ENCODE measurements around the gene ANKIB1.
"Not testable (repeated sequence)": the region's sequence is repeated elsewhere in the genome, so short reads cannot be mapped to it uniquely, and the experiment has no call there.

Gene ANKIB1

GRCh38 chr7:92400013-92400412, 154.2 kb downstream of the ANKIB1 start:
- in situ Hi-C loops (cut with MboI; ENCODE audit: low sequenced_read_pairs), result no loop called here

- in situ Hi-C loops (cut with MboI; ENCODE audit: low sequenced_read_pairs), result no loop called here
Measured at GRCh38 chr7:92402920-92403759, 157.4 kb downstream of the ANKIB1 start.

DNA sequence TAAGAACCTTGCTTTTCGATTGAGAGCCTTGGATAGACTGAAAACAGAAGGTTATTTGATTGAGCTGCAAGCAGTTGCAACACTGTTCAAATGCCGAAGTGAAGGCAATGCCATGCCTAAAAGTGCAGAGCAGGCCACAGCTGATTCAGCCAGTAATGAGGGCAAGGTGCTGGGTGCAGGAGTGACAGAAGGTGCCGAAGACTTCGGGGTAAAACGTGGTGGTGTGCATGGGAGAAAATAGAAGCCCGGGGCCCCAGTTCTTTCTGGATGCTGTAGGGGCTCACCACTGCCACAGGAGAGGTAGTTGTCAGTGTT, 157.9 kb downstream of the ANKIB1 start:
- in situ Hi-C loops (cut with MboI; ENCODE audit: low sequenced_read_pairs), result no loop called here

DNA sequence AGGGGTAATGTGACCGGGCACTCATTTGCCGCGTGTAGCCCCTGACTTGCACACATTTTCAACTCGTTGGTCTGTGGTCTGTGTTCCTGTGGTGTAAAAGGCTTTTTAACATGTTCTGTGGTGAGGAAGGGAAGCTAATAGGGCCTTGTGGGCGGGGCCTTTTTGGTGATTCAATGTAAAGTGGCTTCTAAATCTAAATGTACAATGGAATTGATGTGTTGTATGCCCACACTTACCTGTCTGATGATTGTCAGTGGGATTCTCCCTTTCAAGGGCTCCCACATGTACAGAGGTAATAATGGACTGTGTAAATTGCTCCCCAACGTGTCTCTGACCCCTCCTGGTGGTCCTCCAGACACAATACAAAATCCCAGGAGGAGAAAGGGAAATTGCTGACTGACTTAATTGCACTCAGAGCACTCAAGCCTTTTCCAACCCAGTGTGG, 158.4 kb downstream of the ANKIB1 start:
- in situ Hi-C loops (cut with MboI; ENCODE audit: low sequenced_read_pairs), result no loop called here

DNA sequence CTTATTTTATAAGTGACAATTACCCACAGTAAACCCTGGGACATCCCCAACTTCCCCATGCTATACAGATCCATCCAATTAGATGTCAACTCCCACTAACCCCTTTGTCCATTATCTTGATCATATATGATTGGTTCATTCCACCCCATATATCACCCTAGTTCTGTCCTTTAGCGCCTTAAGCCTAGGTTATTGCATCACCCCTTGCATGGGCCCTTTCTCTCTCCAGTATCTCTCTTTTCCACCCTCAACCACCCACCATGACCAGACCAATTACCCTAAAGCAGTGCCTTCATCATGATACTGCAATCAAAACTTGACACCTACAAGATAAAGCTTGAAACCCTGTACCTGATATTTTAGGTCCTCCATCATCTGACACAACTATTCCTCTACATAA, 163.6 kb downstream of the ANKIB1 start:
- in situ Hi-C loops (cut with MboI; ENCODE audit: low sequenced_read_pairs), result no loop called here

DNA sequence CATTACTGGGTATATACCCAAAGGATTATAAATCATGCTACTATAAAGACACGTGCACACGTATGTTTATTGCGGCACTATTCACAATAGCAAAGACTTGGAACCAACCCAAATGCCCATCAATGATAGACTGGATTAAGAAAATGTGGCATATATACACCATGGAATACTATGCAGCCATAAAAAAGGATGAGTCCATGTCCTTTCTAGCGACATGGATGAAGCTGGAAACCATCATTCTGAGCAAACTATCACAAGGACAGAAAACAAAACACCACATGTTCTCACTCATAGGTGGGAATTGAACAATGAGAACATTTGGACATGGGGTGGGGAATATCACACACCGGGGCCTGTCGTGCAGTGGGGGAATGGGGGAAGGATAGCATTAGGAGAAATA, 164.4 kb downstream of the ANKIB1 start:
- in situ Hi-C loops (cut with MboI; ENCODE audit: low sequenced_read_pairs), result not testable (repeated sequence)

GRCh38 chr7:92412745-92413144, 167.0 kb downstream of the ANKIB1 start:
- in situ Hi-C loops (cut with MboI; ENCODE audit: low sequenced_read_pairs), result no loop called here

- in situ Hi-C loops (cut with MboI; ENCODE audit: low sequenced_read_pairs), result no loop called here
Measured at GRCh38 chr7:92413550-92413949, 167.8 kb downstream of the ANKIB1 start.

DNA sequence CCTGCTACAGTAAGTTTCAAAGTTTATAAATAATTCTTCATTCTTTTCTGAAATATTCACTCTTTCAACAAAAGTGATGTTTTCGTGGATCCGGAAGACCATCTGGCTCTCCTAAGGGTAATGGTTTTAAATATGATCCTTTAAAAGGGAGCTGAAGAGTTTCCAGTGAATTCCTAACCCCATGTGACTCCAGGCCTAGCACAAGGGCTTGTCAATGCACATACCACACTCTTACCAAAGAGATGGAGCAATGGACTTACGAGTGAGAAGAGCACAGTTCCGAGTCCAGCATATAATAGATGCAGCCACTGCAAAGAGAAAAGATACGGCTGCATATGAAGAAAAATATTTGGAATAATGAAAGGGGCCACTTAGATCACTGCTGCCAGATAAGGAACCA, 169.5 kb downstream of the ANKIB1 start:
- in situ Hi-C loops (cut with MboI; ENCODE audit: low sequenced_read_pairs), result no loop called here

DNA sequence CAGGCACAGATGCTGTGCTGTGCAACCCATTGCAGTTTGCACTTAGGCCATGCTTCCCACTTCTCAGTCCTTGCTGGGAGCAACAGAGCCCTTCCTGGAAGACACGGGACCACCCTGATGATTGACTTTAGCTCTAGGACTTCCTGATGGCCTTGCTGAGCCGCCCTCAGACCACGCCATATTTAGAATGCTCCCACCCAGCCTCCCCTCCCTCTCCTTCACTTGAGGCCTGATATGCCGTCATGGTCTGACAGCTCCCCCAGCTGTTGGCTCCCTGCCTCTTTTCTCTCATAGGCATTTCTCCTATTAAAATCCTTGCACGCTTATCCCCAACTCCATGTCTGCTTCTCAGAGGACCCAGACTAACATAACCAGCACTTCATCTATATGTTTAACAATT, 172.1 kb downstream of the ANKIB1 start:
- in situ Hi-C loops (cut with MboI; ENCODE audit: low sequenced_read_pairs), result no loop called here

DNA sequence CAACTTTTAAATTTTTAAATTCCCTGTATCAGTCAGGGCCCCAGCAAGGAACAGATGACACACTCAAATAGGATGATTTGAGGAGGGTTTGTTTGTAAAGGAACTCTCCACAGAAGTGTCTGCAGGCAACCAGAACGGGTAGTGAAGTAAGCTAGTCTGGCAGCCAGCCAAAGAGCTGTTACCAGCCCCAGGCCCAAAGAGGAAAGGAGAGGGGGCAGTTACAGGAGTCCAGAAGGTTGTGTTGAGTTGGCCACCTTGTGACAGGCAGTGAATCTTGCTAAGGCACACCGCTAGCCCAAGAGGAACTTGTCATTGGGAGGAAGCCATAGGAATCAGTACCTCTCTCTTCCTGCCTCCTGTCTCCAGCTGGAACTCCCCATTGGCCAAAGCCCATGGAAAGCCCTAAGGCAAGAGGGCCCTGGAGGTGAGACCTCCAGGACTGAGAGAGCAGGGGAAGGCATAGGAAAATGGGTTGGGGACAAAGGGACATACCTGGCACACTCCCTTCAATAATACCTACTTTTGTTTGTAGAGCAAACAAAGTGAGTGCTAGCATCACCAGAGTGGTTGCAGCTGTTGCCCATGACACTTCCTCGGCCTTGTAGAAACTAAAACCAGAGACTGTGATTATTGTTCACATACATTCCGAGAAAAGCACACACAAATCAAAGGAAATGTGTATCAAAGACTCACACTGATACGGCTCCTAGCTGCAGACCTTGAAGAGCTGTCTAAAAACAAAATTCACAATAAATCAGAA, 176.1 kb downstream of the ANKIB1 start:
- in situ Hi-C loops (cut with MboI; ENCODE audit: low sequenced_read_pairs), result no loop called here

DNA sequence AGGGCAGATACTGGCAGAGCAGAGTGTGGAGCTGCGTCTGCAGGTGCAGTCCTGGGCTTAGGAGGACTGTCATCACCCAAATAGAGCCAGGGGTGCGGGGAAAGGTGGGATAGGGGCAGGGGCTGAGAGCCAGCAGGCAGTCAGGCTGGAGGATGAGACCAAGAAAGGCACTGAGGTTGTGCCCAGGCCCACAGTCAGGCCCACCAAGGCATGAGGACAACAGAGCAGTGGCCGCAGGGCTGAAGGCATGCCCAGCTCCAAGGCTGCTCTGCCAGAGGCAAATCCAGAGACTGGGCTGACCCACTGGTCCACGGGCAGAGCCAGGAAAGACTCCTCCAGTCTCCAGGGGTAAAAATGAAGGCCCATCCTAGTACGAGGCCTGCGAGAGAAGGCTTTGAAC, 177.2 kb downstream of the ANKIB1 start:
- in situ Hi-C loops (cut with MboI; ENCODE audit: low sequenced_read_pairs), result no loop called here

DNA sequence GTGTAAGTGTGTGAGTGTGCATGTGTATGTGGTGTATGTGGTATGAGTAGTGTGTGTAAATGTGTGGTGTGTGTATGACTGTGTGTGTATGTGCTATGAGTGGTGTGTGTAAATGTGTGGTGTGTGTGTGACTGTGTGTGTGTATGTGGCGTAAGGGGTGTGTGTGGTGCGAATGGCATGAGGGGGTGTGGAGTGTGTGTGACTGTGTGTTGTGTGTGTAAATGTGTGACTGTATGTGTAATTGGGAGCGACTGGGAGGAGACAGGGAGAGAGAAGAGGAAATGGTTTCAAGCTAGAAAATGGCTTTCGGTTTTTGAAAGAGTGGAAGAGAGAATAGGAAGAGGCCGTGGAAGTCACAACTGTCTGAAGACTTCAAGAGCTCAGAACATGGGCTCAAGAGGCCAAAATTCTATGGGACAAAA, 177.9 kb downstream of the ANKIB1 start:
- in situ Hi-C loops (cut with MboI; ENCODE audit: low sequenced_read_pairs), result no loop called here

DNA sequence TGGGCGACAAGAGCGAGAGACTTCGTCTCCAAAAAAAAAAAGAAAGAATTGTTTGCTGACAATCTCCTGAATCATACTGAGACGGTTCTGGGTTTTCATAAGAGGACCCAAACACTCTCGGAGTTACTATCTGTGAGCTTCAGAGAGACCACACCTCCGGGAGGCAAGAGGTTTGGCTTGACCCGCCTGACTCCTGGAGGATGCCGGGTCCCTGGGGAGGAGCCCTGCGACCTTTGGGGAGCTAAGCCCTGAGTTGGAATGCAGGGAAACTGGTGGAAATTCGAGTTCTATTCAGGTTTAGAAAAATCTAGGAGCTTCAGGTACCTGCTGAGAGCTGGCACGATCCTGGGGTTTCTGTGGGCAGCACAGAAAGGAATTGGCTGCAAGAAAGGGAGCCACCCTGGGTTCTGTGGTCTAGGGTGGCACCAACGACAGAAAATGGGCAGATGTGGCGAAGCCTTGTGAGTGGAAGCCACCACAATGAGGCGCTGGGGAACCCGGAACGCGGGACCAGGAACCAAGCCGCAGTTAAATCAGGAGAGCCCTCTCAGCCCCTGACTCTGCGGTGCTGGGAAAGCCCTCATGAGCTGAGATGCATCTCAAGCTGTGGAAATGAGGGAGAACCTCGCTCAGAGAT, 179.7 kb downstream of the ANKIB1 start:
- in situ Hi-C loops (cut with MboI; ENCODE audit: low sequenced_read_pairs), result loop anchor here (25.0 kb wide), 1 partner anchor 588 kb away; no protein-coding TSS in a partner anchor

GRCh38 chr7:92427193-92427592, 181.4 kb downstream of the ANKIB1 start:
- in situ Hi-C loops (cut with MboI; ENCODE audit: low sequenced_read_pairs), result loop anchor here (25.0 kb wide), 1 partner anchor 590 kb away; no protein-coding TSS in a partner anchor

GRCh38 chr7:92432299-92432946, 186.6 kb downstream of the ANKIB1 start:
- in situ Hi-C loops (cut with MboI; ENCODE audit: low sequenced_read_pairs), result loop anchor here (25.0 kb wide), 1 partner anchor 595 kb away; no protein-coding TSS in a partner anchor

DNA sequence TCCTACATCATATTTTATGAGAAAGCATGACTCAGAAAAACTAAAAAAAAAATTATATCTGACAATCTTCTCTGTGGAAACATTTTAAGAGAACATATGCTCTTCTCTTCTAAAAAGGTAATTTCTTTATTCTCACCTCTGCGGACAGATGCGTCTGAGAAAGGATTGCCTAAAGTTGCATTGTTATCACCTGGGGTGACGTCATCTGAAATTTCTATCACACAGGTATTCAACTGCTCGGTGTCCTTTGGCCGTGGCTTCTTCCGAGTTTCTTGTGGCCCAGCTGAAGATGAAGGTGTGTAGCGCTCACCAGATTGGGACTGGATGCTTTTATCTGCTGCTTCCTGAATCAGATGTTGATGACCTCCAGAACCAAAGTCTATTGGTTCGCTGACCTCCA, 187.2 kb downstream of the ANKIB1 start:
- in situ Hi-C loops (cut with MboI; ENCODE audit: low sequenced_read_pairs), result loop anchor here (25.0 kb wide), 1 partner anchor 596 kb away; no protein-coding TSS in a partner anchor

DNA sequence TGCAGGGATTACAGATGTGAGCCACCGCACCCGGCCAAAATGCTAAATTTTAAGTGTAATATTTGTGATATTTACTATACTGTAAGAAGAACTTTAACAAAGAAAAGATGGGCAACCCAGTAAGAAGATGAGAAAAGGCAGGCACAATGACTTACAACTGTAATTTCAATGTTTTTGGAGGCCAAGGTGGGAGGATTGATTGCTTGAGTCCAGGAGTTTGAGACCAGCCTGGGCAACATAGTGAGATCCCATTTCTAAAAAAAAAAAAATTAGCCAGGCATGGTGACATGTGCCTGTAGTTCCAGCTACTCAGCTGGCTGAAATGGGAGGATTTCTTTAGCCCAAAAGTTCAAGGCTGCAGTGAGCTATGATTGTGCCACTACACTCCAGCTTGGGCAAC, 189.8 kb downstream of the ANKIB1 start:
- in situ Hi-C loops (cut with MboI; ENCODE audit: low sequenced_read_pairs), result loop anchor here (25.0 kb wide), 1 partner anchor 598 kb away; no protein-coding TSS in a partner anchor

- in situ Hi-C loops (cut with MboI; ENCODE audit: low sequenced_read_pairs), result loop anchor here (25.0 kb wide), 1 partner anchor 600 kb away; no protein-coding TSS in a partner anchor
Measured at GRCh38 chr7:92436612-92437445, 191.1 kb downstream of the ANKIB1 start.

DNA sequence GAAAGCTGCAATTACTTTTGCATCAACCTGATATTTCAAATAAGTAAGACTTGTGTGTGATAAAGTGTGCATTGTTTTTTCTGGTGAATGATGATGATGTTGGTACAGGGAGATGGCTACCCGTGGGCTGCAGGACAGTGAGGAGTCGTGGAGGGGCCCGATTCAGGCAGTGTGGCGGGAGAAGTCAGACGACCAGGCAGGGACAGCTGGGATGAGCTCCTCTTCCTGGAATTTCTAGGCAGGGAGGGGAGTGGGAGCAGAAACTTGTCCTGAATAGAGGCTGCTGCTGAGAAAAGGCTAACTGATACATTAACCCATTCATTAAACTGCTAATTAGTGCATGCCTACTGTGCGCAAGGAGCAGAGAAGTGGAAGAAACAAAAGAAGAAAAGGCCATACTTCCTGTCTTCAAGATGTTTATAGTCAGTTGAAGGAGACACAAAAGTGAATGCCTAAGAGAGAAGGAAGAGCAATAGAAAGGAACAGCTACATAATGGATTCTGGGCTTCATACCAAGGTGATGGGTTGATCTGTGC, 192.2 kb downstream of the ANKIB1 start:
- in situ Hi-C loops (cut with MboI; ENCODE audit: low sequenced_read_pairs), result loop anchor here (25.0 kb wide), 1 partner anchor 601 kb away; no protein-coding TSS in a partner anchor
